Measurements from ENCODE around the gene CNPY1.

Gene CNPY1

GRCh38 chr7:155557778-155558177 lies 11.4 kb upstream of the CNPY1 start:
- no peak for DNase-seq

- DNase-seq = no peak
Observed at GRCh38 chr7:155556763-155557162, 10.4 kb upstream of the CNPY1 start.

DNA sequence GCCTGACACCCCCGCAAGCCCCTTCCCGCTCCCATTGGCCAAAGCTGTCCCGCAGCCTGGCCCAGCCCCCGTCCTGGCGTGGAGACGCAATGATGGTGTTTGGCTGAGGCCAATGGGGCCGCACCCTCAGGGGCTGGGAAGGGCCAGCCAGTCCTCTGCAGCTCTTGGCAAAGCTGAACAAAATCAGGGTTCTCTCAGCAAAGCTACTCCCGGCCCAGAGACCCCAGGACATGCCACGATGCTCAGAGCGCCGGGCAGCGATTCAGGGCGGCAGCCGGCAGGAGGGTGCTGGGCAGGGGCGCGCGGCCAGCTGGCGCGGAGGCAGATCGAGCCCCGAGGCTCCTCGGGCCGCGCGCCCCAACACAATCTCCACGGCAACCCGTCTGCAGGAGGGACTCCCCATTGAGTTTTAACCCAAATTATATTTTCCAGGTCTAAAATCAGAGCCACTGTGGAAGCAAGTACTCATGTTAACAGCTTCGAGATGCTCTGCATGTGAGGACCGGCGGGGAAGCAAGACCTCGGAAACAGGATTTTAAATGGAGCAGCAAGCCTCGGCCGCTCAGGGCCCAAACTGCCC lies 8.8 kb upstream of the CNPY1 start:
- no peak for DNase-seq

GRCh38 chr7:155553871-155554270 lies 7.5 kb upstream of the CNPY1 start:
- DNase-seq = no peak

DNA sequence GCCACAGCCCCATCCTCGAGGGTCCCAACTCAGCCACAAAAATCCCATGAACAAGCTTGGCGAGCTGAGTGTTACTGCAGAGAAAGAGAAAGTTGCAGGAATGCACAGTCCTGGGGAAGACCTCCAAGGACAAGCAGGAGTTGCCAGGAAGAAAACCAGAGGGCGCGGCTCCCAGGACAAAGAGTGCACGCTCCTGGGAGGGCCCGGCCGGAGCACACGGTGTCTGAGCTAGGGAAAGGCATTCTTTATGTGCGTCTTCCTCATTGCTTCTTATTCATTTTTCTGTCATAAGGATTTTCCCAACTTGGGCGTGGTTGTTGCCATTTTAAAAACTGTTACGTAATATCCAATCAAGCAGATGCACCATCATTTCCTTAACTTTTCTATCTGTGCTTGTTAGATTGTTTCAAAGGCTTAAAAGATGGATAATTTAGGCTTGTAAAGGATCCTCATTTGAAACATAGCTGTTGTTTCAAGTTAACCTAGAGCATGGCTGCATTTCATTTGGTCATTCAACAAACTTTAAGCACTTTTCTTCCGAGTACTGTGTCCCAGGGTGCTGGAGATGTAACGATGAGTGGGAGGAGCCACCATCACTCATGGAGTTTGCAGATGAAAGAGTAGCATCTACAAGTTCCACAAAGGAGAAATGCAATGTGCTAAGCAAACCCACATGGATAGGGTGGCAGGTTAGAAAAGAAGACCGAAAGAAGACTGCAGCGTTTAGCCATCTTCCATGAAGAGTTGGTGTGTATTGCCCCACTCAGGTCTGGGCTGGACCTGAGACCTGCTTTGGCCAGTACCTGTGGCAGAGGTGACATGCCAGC lies 5.6 kb upstream of the CNPY1 start:
- DNase-seq = no peak

DNA sequence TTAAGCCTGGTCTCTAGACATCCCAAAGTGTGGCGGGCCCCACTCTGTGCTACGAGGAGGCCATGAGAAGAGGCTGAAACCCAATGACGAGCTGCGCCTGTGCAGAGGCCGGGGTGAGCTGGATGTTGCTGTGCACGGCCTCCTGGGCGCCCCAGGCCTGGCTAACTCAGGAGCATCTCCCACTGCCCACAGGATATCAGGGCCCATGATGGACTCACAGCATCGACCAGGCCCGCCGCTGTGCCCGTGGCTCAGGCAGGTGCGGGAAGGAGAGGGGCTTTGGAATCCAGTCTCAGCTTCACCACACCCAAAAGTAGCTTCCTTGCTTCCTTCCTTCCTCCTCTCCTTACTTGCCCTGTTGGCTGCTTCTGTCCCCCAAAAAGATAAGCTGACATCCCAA lies 4.6 kb upstream of the CNPY1 start:
- no peak for DNase-seq

GRCh38 chr7:155549226-155549625 lies 2.9 kb upstream of the CNPY1 start:
- DNase-seq = no peak

DNA sequence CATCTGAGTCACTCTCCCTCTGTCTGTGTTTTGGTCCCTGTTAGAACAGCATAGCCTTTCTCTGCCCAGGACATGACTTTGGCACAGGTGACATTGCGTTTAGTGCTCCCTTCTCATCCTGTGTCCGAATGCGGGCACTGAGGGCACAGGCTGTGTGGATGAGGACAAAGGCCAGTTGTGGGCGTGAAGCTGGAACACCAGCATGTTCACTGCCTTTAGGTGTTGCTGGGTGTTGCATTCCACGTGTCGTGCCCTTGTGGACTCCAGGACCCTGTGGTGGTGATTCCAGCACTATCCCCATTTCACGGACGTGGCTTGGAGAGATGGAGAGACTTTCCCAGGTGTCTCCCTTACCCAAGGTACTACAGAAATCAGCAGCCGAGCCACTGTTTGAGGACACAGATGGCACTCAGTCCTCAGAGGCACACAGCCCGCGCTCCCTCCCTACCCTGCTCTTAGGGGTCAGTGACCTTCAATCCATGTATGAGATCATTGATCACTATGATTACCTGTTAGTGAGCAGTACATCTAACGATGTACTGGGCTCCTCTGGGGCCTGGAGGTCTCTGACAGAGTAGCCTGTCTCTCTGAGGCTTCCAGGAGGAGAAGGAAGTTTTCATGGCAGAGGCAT lies 917 bp upstream of the CNPY1 start:
- DNase-seq = no peak

DNA sequence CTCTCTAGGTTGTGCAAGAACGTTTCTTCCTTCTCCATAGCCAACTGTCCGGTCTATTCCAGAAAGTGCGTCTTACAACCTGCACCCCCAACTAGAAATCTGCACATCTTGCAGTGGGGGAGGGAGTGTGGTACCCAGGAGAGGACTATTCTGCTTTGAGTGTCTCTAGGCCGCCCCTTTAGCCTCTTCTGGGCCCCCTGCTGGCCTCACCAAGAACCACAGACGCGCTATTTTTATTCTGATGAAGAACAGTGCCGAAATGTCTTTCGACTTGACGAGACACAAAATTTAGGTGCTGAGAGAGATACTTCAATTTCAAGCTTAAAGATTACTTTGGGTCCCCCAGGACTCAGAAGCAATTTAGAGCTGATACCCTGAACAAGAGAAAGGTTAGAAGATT lies 1.0 kb downstream of the CNPY1 start:
- no peak for DNase-seq

- DNase-seq = no peak
Observed at GRCh38 chr7:155544485-155544884, 1.9 kb downstream of the CNPY1 start.

- DNase-seq = no peak
Observed at GRCh38 chr7:155543926-155544325, 2.4 kb downstream of the CNPY1 start.

- no peak for DNase-seq
Observed at GRCh38 chr7:155543011-155543876, 3.1 kb downstream of the CNPY1 start.

GRCh38 chr7:155541986-155542675 lies 4.2 kb downstream of the CNPY1 start:
- DNase-seq = no peak

GRCh38 chr7:155540553-155540952 lies 5.8 kb downstream of the CNPY1 start:
- no peak for DNase-seq

DNA sequence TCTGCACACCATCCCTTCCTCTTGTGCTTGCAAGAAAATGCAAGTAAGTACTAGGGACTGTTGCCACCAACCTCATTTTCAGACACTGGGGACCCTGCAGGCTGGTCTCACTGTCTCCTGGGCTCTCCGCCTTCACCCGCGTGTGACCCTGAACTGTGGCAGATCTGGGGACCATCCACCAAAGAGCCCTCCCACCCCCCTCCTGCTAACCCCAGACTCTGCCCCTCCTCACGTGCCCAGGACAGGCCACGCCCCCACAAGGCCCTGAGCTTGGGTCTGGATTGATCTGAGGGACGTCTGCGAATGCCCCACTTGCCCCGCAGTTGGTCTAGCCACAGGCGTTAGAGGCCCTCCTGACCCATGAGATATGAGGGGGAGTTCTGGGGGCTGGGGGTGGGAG lies 8.1 kb downstream of the CNPY1 start:
- no peak for DNase-seq

- DNase-seq = no peak
Observed at GRCh38 chr7:155536451-155536850, 9.9 kb downstream of the CNPY1 start.

- DNase-seq = no peak
Observed at GRCh38 chr7:155534691-155535090, 11.7 kb downstream of the CNPY1 start.

- DNase-seq = peak; percentile 13
Observed at GRCh38 chr7:155533827-155534690, 12.3 kb downstream of the CNPY1 start.

DNA sequence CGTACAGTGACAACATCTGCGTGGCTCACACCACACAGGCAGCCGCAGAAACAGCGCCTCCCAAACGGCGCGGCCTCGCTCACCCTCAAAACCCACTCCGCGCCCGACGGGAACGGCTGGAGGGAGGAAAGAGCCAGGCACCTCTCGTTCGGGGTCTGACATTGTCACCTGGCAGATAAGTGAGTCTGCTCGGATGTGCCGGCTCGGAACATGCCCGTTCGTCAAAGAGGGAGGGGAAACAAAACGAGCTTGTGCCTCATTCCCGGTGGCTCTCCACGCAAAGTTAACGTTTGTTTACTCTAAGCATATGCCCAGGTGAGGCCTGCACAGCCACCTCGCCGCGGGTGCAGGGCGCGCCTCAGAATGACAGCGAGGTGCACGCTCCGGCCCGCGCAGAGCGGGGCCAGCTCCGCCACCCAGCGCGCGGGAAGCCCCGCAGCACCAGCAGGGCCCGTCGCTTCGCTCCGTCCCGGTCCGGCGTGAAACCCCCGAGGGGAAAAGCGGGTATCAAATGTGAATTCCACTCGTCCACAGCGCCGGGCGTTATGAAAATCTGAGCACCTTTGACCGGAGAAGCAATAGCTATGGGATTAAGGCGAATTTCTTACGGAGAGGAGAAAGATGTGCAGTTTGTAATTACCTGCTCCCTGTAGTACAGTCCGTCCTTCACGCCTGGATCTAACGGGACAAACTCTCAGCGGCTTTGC lies 13.1 kb downstream of the CNPY1 start:
- DNase-seq = no peak

DNA sequence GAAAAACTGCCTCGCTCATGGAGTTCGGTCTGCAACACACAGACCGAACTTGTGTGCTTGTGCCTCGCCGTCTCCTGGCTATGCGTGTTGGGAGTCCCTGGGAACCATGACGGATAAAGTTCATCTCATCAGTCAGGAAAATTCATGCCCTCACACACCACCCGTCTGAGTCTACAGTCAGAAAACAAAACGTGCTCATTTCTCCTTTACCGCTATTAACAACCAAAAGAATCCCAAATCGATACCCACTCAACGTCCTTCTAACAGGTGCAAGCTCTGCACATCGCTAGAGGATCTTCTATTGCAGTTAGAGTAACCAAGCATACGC lies 13.6 kb downstream of the CNPY1 start:
- no peak for DNase-seq

- no peak for DNase-seq
Observed at GRCh38 chr7:155531681-155532080, 14.7 kb downstream of the CNPY1 start.

Measured in NCI-H524 treated with DMSO at 0.1 percent for 48 hours (cell line).